ENCODE results near the gene TMEM145.

DNA sequence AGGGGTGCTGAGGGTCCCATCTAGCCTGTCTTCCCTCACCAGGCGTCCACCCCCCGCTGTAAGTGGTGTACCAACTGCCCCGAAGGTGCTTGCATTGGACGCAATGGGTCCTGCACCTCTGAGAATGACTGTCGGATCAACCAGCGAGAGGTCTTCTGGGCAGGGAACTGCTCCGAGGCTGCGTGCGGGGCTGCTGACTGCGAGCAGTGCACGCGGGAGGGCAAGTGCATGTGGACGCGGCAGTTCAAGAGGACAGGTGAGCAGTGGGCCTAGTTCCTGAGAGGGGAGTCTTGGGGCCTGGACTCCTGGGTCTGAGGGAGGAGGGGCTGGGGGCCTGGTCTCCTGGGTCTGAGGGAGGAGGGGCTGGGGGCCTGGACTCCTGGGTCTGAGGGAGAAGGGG lies 49.2 kb downstream of the TMEM145 start:
- TF ChIP-seq, protein P1, sequence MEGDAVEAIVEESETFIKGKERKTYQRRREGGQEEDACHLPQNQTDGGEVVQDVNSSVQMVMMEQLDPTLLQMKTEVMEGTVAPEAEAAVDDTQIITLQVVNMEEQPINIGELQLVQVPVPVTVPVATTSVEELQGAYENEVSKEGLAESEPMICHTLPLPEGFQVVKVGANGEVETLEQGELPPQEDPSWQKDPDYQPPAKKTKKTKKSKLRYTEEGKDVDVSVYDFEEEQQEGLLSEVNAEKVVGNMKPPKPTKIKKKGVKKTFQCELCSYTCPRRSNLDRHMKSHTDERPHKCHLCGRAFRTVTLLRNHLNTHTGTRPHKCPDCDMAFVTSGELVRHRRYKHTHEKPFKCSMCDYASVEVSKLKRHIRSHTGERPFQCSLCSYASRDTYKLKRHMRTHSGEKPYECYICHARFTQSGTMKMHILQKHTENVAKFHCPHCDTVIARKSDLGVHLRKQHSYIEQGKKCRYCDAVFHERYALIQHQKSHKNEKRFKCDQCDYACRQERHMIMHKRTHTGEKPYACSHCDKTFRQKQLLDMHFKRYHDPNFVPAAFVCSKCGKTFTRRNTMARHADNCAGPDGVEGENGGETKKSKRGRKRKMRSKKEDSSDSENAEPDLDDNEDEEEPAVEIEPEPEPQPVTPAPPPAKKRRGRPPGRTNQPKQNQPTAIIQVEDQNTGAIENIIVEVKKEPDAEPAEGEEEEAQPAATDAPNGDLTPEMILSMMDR (optimal IDR thresholded peaks at IDR 0.05 in 1 of 3, IDR thresholded peaks at IDR 0.05 in 1 of 3, conservative IDR thresholded peaks at IDR 0.05 in 1 of 3; ENCODE audit: extremely low read depth in 1 of 3, insufficient read depth in 2 of 3, low read length in 3 of 3): no peak
- TF ChIP-seq EZH2 (IDR thresholded peaks at IDR 0.05; ENCODE audit: low read length): no peak

All from keratinocyte (primary cell).